ENCODE data around the gene NUP37.

- TF ChIP-seq POLR2A (IDR thresholded peaks at IDR 0.05) (no peak), CTCF (IDR thresholded peaks at IDR 0.05) (no peak)
Observed at GRCh38 chr12:102031852-102032251, 88.1 kb downstream of the NUP37 start.

All from esophagus squamous epithelium (tissue), 4 donors.